Liver (tissue), 9 donors: ENCODE data around the gene SFXN3. TPM values are rescaled to one million over a fixed set of nuclear protein-coding genes. Genes with fewer than 3 reads are reported as not detected.

ENCODE experiments used
- DNase-seq: peaks from one replicate; pipeline ENCODE4 v3.0.0-alpha.2; 2017; ENCODE audit warnings: low spot score
- H3K27ac ChIP-seq, 2 donors: one replicate each; pipeline ENCODE4 v1.7.0; 2013; ENCODE audit warnings: inconsistent platforms in 2 of 2, low read length in 2 of 2, control low read depth in 1 of 2, low read depth in 1 of 2, mild to moderate bottlenecking in 1 of 2
- H3K27me3 ChIP-seq, 4 donors: one replicate each; pipeline versions ENCODE4 v1.6.1 to v1.7.0; 2013; ENCODE audit warnings: low read length in 3 of 4, inconsistent platforms in 1 of 4, mild to moderate bottlenecking in 1 of 4, moderate library complexity in 1 of 4; ENCODE audit not compliant: control insufficient read depth in 4 of 4, insufficient read depth in 4 of 4
- H3K36me3 ChIP-seq, 4 donors: one replicate each; pipeline versions ENCODE4 v1.6.1 to v1.7.0; 2013; ENCODE audit warnings: low read length in 3 of 4, mild to moderate bottlenecking in 3 of 4, low read depth in 1 of 4, moderate library complexity in 1 of 4; ENCODE audit not compliant: control insufficient read depth in 4 of 4, insufficient read depth in 3 of 4
- H3K4me1 ChIP-seq, 4 donors: one replicate each; pipeline versions ENCODE4 v1.6.1 to v1.7.0; 2013; ENCODE audit warnings: low read length in 3 of 4, mild to moderate bottlenecking in 3 of 4, moderate library complexity in 1 of 4; ENCODE audit not compliant: control insufficient read depth in 4 of 4, insufficient read depth in 4 of 4
- H3K4me3 ChIP-seq, 3 donors: one replicate each; pipeline versions ENCODE4 v1.6.1 to v1.7.0; 2013; ENCODE audit warnings: low read length in 3 of 3, control low read depth in 1 of 3, low read depth in 1 of 3, mild to moderate bottlenecking in 1 of 3
- H3K9ac ChIP-seq, 2 donors: one replicate each; pipeline ENCODE4 v1.7.0; 2013; ENCODE audit warnings: low read length in 2 of 2, mild to moderate bottlenecking in 2 of 2, moderate library complexity in 2 of 2, control low read depth in 1 of 2, low read depth in 1 of 2
- H3K9me3 ChIP-seq, 4 donors: one replicate each; pipeline versions ENCODE4 v1.6.1 to v1.7.0; 2013; ENCODE audit warnings: low read length in 3 of 4; ENCODE audit not compliant: control insufficient read depth in 4 of 4
- EGR1 ChIP-seq, 2 donors: IDR thresholded peaks; 2 replicates each; pipeline ENCODE4 v1.6.1; 2016 to 2018; ENCODE audit warnings: antibody characterized with exemption in 2 of 2, low read depth in 2 of 2
- FOXA1 ChIP-seq: IDR thresholded peaks from 2 replicates; pipeline ENCODE4 v1.6.1; 2016; ENCODE audit warnings: antibody characterized with exemption
- FOXA2 ChIP-seq: IDR thresholded peaks from 2 replicates; pipeline ENCODE4 v1.6.1; 2016; ENCODE audit warnings: antibody characterized with exemption
- GABPA ChIP-seq, 2 donors: IDR thresholded peaks in 1 of 2; conservative IDR thresholded peaks in 1 of 2; 2 replicates each; pipeline ENCODE4 v1.6.1; 2016; ENCODE audit warnings: antibody characterized with exemption in 2 of 2, mild to moderate bottlenecking in 1 of 2, moderate library complexity in 1 of 2
- HNF4A ChIP-seq, 2 donors: conservative IDR thresholded peaks; 2 replicates each; pipeline ENCODE4 v1.6.1; 2016; ENCODE audit warnings: antibody characterized with exemption in 2 of 2, mild to moderate bottlenecking in 2 of 2
- HNF4G ChIP-seq: IDR thresholded peaks from 2 replicates; pipeline ENCODE4 v1.6.1; 2016; ENCODE audit warnings: antibody characterized with exemption
- NR2F2 ChIP-seq: IDR thresholded peaks from 2 replicates; pipeline ENCODE4 v1.6.1; 2016; ENCODE audit warnings: antibody characterized with exemption
- RAD21 ChIP-seq, 2 donors: IDR thresholded peaks; 2 replicates each; pipeline ENCODE4 v1.6.1; 2016; ENCODE audit warnings: antibody characterized with exemption in 2 of 2, mild to moderate bottlenecking in 2 of 2
- SP1 ChIP-seq: IDR thresholded peaks from 2 replicates; pipeline ENCODE4 v1.6.1; 2018; ENCODE audit warnings: antibody characterized with exemption, mild to moderate bottlenecking
- TAF1 ChIP-seq: conservative IDR thresholded peaks from 2 replicates; pipeline ENCODE4 v1.6.1; 2016; ENCODE audit warnings: antibody characterized with exemption, mild to moderate bottlenecking
- YY1 ChIP-seq: IDR thresholded peaks from 2 replicates; pipeline ENCODE4 v1.6.1; 2016; ENCODE audit warnings: antibody characterized with exemption, mild to moderate bottlenecking
- WGBS: extraction: QIAGEN DNeasy Blood & Tissue Kit; methylation state at CpG from one replicate; pipeline ENCODE4 v1.1.7; 2013; 5-methylcytosine and 5-hydroxymethylcytosine counted together
- polyA plus RNA-seq, 2 donors: library from polyadenylated mRNA; stranded (reverse) in 1 of 2; unstranded in 1 of 2; fragments of 200-250 nt in 1 of 2; fragments of >200 nt in 1 of 2; fragmentation: Nextera tagmentation in 1 of 2; extraction: Ambion mirVana in 1 of 2; gene quantifications; one replicate each; pipeline versions ENCODE4 v1.2.1 to v1.2.3, GENCODE V29; 2013 to 2015
- total RNA-seq, 2 donors: library from RNA; depleted of rRNA; stranded (reverse); fragments of >200 nt; gene quantifications; one replicate each; pipeline ENCODE4 v1.2.3, GENCODE V29; 2014
- TF ChIP-seq, protein P1 (sequence below): IDR thresholded peaks from 2 replicates; pipeline ENCODE4 v1.6.1; 2016; ENCODE audit warnings: antibody characterized with exemption, mild to moderate bottlenecking
- TF ChIP-seq, protein P2 (sequence below): IDR thresholded peaks from 2 replicates; pipeline ENCODE4 v1.6.1; 2016; ENCODE audit warnings: antibody characterized with exemption
- TF ChIP-seq, protein P3 (sequence below): IDR thresholded peaks from 2 replicates; pipeline ENCODE4 v1.6.1; 2016; ENCODE audit warnings: antibody characterized with exemption
- TF ChIP-seq, protein P4 (sequence below): IDR thresholded peaks from 2 replicates; pipeline ENCODE4 v1.6.1; 2016; ENCODE audit warnings: antibody characterized with exemption
- TF ChIP-seq, protein P5 (sequence below): fragments of 150-350 bp; IDR thresholded peaks from 2 replicates; pipeline ENCODE4 v1.5.1; 2017; ENCODE audit warnings: improper control_type of control experiment, low read depth, low read length; ENCODE audit not compliant: missing input control
- donor health status: healthy.
- donor health status: healthy.
- donor health status: healthy.
- donor health status: healthy.
- donor health status: healthy.

Gene SFXN3
- total and polyA plus RNA-seq, 4 donors: 1.7 to 11.1 (median 6.3) TPM

DNA sequence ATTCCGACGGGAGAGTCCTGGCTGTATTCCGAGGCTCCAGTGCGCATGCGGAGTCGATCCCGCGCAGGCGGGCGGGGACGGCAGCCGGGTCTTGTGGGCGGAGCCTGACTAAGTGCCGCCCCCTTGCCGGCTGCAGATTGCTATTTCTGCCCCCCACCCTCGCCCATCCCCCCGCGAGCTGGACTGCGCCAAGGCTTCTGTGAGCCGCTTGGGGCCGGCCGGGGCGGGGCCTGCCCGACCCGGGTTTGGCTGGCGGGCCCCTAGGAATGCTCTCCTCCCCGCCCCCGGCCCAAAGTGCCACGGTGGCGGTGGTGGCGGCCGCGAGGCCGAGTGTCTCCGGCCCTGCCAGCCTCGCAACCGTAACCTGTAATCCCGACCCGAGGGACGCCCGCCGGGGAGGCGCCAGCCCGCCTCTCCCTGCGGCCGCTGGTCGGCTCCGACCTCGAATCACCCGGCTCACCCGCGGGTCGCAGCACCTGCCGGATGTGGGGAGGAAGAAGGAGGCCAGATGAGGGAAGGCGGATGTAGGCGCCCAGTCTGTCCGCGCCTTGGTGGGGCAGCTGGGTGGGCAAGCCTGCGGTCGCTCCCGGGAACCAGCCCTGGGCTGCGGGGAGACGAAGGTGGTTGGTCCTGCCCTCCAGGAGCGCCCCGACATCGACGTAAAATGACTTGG lies 30.1 kb downstream of the SFXN3 start:
- 8% methylated on average over 67 of the region's 67 CpGs for WGBS
- peaks cover 12 to 38% (median 23%) of the 10 kb centered on the region in 4 donors for H3K4me1 ChIP-seq
- TF ChIP-seq TAF1 (no peak), GABPA (IDR thresholded peaks at IDR 0.05 in 1 of 2, conservative IDR thresholded peaks at IDR 0.05 in 1 of 2) (peak in 1 of 2 donors; percentile 15), HNF4G (no peak), NR2F2 (no peak), FOXA2 (no peak), SP1 (peak; percentile 39), FOXA1 (no peak), RAD21 (IDR thresholded peaks at IDR 0.05) (no peak)
- TF ChIP-seq, protein P1, sequence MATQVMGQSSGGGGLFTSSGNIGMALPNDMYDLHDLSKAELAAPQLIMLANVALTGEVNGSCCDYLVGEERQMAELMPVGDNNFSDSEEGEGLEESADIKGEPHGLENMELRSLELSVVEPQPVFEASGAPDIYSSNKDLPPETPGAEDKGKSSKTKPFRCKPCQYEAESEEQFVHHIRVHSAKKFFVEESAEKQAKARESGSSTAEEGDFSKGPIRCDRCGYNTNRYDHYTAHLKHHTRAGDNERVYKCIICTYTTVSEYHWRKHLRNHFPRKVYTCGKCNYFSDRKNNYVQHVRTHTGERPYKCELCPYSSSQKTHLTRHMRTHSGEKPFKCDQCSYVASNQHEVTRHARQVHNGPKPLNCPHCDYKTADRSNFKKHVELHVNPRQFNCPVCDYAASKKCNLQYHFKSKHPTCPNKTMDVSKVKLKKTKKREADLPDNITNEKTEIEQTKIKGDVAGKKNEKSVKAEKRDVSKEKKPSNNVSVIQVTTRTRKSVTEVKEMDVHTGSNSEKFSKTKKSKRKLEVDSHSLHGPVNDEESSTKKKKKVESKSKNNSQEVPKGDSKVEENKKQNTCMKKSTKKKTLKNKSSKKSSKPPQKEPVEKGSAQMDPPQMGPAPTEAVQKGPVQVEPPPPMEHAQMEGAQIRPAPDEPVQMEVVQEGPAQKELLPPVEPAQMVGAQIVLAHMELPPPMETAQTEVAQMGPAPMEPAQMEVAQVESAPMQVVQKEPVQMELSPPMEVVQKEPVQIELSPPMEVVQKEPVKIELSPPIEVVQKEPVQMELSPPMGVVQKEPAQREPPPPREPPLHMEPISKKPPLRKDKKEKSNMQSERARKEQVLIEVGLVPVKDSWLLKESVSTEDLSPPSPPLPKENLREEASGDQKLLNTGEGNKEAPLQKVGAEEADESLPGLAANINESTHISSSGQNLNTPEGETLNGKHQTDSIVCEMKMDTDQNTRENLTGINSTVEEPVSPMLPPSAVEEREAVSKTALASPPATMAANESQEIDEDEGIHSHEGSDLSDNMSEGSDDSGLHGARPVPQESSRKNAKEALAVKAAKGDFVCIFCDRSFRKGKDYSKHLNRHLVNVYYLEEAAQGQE: peak; percentile 29
- TF ChIP-seq, protein P2, sequence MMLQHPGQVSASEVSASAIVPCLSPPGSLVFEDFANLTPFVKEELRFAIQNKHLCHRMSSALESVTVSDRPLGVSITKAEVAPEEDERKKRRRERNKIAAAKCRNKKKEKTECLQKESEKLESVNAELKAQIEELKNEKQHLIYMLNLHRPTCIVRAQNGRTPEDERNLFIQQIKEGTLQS: no peak
- TF ChIP-seq, protein P3, sequence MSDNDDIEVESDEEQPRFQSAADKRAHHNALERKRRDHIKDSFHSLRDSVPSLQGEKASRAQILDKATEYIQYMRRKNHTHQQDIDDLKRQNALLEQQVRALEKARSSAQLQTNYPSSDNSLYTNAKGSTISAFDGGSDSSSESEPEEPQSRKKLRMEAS: no peak
- TF ChIP-seq, protein P4, sequence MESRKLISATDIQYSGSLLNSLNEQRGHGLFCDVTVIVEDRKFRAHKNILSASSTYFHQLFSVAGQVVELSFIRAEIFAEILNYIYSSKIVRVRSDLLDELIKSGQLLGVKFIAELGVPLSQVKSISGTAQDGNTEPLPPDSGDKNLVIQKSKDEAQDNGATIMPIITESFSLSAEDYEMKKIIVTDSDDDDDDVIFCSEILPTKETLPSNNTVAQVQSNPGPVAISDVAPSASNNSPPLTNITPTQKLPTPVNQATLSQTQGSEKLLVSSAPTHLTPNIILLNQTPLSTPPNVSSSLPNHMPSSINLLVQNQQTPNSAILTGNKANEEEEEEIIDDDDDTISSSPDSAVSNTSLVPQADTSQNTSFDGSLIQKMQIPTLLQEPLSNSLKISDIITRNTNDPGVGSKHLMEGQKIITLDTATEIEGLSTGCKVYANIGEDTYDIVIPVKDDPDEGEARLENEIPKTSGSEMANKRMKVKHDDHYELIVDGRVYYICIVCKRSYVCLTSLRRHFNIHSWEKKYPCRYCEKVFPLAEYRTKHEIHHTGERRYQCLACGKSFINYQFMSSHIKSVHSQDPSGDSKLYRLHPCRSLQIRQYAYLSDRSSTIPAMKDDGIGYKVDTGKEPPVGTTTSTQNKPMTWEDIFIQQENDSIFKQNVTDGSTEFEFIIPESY: no peak
- H3K36me3 ChIP-seq: no peaks in the 10 kb centered on the region
- peak overlapping the region; percentile 98 to 100 for H3K27ac ChIP-seq
- peak overlapping the region; percentile 76 to 96 (median 86) for H3K4me3 ChIP-seq
- peak overlapping the region; percentile 93 to 98 for H3K9ac ChIP-seq
- peaks cover 0 to 4% (median under 1%) of the 10 kb centered on the region in 4 donors for H3K27me3 ChIP-seq
- DNase-seq: peak; percentile 97
- no peaks in the 10 kb centered on the region for H3K9me3 ChIP-seq

DNA sequence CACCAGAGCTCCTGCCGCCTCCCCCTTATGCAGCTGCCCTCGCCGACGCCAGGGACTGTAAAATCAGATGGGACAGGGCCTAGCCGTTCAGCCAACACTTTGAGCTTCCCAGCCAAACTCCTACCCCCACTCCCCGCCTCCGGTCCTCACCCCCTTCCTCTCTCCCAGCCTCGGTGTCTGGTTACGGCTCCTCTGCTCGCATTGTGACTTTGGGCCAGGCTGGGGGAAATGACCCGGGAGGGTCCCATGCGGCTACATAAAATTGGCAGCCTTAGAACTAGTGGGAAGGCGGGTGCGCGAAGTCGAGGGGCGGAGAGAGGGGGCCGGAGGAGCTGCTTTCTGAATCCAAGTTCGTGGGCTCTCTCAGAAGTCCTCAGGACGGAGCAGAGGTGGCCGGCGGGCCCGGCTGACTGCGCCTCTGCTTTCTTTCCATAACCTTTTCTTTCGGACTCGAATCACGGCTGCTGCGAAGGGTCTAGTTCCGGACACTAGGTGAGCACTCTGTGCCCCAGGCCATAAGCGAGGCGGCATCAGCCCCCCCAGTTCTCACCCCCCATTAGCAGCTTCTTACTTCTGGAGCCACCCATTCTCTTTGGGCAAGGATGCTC lies 30.7 kb downstream of the SFXN3 start, which contains the start of gene KAZALD1:
TSS of gene KAZALD1 (plus strand) at position 366 of the 608 bp plus-strand sequence. CDS start 604 bp downstream, outside the sequence.
- peaks cover 0 to 4% (median under 1%) of the 10 kb centered on the region in 4 donors for H3K27me3 ChIP-seq
- no peaks in the 10 kb centered on the region for H3K9me3 ChIP-seq
- peak within 1 kb of the TSS; percentile 93 to 98 for H3K9ac ChIP-seq
- peaks cover 18 to 44% (median 28%) of the 10 kb centered on the region in 4 donors for H3K4me1 ChIP-seq
- no peaks in the 10 kb centered on the region for H3K36me3 ChIP-seq
- peak within 1 kb of the TSS; percentile 76 to 96 (median 86) for H3K4me3 ChIP-seq
- WGBS: 70% methylated on average over 31 of the region's 31 CpGs
- peak within 1 kb of the TSS; percentile 98 to 100 for H3K27ac ChIP-seq
- no peak for DNase-seq
- TF ChIP-seq YY1: no peak
- TF ChIP-seq HNF4A (conservative IDR thresholded peaks at IDR 0.05): no peak
- no peak for TF ChIP-seq TAF1
- no peak for TF ChIP-seq GABPA (IDR thresholded peaks at IDR 0.05 in 1 of 2, conservative IDR thresholded peaks at IDR 0.05 in 1 of 2)
- TF ChIP-seq FOXA1: no peak
- TF ChIP-seq, protein P2: no peak
- no peak for TF ChIP-seq EGR1 (IDR thresholded peaks at IDR 0.05; ENCODE audit: low read depth in 2 of 2)
- no peak for TF ChIP-seq RAD21 (IDR thresholded peaks at IDR 0.05)
- TF ChIP-seq SP1: no peak
- TF ChIP-seq, protein P1: no peak
- TF ChIP-seq, protein P5, sequence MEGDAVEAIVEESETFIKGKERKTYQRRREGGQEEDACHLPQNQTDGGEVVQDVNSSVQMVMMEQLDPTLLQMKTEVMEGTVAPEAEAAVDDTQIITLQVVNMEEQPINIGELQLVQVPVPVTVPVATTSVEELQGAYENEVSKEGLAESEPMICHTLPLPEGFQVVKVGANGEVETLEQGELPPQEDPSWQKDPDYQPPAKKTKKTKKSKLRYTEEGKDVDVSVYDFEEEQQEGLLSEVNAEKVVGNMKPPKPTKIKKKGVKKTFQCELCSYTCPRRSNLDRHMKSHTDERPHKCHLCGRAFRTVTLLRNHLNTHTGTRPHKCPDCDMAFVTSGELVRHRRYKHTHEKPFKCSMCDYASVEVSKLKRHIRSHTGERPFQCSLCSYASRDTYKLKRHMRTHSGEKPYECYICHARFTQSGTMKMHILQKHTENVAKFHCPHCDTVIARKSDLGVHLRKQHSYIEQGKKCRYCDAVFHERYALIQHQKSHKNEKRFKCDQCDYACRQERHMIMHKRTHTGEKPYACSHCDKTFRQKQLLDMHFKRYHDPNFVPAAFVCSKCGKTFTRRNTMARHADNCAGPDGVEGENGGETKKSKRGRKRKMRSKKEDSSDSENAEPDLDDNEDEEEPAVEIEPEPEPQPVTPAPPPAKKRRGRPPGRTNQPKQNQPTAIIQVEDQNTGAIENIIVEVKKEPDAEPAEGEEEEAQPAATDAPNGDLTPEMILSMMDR: no peak
- TF ChIP-seq, protein P3: no peak
- TF ChIP-seq NR2F2: no peak
